ENCODE measurements around the gene FILIP1L.

DNA sequence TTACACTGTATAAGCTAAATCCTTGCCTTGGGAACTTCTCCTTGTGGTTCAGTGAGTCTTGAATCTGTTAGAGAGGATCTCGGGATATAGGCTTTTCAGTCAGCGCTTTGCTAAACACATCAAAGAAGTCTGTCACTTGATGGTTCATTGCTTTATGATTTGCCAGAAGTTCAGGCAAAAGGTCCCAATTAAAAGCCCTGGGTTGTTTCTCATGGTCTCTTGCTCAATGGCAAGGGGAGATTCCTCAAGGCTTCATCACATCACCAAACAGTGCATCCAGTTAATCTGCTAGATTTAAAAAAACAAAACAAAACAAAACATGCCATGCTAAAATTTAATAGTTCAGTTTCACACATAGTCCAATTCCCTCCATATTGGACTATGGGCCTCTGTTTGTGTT lies 114.8 kb downstream of the FILIP1L start:
- no peak for TF ChIP-seq POLR2AphosphoS5 (IDR thresholded peaks at IDR 0.05; ENCODE audit: low read depth, low read length)
- no peak for TF ChIP-seq RXRA (IDR thresholded peaks at IDR 0.05; ENCODE audit: borderline replicate concordance, low read depth)
- no peak for TF ChIP-seq EP300 (IDR thresholded peaks at IDR 0.05; ENCODE audit: borderline replicate concordance in 1 of 2, low read depth in 1 of 2, low read length in 1 of 2)
- no peak for TF ChIP-seq EZH2phosphoT487 (IDR thresholded peaks at IDR 0.05; ENCODE audit: borderline replicate concordance, low read depth)
- TF ChIP-seq, protein P1, sequence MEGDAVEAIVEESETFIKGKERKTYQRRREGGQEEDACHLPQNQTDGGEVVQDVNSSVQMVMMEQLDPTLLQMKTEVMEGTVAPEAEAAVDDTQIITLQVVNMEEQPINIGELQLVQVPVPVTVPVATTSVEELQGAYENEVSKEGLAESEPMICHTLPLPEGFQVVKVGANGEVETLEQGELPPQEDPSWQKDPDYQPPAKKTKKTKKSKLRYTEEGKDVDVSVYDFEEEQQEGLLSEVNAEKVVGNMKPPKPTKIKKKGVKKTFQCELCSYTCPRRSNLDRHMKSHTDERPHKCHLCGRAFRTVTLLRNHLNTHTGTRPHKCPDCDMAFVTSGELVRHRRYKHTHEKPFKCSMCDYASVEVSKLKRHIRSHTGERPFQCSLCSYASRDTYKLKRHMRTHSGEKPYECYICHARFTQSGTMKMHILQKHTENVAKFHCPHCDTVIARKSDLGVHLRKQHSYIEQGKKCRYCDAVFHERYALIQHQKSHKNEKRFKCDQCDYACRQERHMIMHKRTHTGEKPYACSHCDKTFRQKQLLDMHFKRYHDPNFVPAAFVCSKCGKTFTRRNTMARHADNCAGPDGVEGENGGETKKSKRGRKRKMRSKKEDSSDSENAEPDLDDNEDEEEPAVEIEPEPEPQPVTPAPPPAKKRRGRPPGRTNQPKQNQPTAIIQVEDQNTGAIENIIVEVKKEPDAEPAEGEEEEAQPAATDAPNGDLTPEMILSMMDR (IDR thresholded peaks at IDR 0.05): no peak
- TF ChIP-seq ELF1 (IDR thresholded peaks at IDR 0.05): no peak
- no peak for TF ChIP-seq FOXJ3 (CRISPR knock-in tag; IDR thresholded peaks at IDR 0.05)

Measured in SK-N-SH (cell line).